NCI-H1417 (cell line): ENCODE measurements around the gene ASB13.
"Not testable (repeated sequence)": the region's sequence is repeated elsewhere in the genome, so short reads cannot be mapped to it uniquely, and the experiment has no call there.

Source experiments
- DNase-seq, 3 experiments: peaks; one replicate each; lab custom pipeline; 2025; lab: John Stamatoyannopoulos, UW

ASB13 gene

DNA sequence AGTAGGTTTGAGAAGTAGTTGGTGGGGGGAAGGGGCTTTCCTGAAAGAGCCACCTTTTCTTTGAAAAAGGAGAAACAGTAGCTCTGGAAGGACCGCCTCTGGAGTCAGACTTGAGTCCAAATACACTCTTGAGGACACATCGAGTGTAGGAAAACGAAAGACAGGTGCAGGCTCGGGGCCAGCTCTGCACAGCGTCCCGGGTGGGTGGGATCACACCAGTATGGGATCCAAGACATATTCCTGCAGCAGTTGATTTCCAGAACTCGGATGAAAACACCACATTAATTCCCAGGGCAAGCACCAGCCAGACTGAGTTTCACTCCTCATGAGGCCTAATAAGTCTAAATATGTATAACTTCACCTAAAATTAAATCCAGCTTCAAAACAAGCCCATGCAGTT, 61.4 kb downstream of the ASB13 start:
- DNase-seq: no peak

DNA sequence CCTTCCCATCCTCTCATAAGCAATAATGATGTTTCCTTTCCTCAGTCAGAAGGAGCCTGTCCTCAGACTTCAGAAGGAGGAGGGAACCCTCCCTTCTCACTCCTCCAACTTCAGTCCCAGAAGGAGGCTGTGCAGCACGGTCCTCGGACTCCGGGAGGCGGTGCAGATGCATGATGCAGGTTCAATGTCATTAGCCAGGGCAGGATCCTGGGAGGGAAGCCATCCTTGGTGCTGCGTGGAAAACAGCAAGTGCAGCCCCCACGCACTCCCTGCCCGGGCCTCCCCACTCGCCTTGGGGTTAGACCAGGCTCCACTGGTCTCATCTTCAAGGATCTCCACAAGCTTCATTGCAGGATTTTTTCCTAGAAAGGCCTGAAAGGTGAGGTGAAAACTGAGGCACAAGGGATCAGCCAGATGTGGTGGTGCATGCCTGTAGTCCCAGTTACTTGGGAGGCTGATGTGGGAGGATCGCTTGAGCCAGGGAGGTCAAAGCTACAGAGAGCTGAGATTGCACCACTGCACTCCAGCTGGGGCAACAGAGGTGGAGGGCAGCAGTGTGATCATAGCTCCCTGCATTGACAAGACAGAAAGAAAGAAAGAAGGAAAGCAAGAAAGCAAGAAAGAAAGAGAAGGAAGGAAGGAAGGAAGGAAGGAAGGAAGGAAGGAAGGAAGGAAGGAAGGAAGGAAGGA, 62.0 kb downstream of the ASB13 start:
- no peak for DNase-seq

- DNase-seq: no peak
Observed at GRCh38 chr10:5603848-5604170, 62.6 kb downstream of the ASB13 start.

GRCh38 chr10:5603091-5603847, 63.1 kb downstream of the ASB13 start:
- DNase-seq: no peak

DNA sequence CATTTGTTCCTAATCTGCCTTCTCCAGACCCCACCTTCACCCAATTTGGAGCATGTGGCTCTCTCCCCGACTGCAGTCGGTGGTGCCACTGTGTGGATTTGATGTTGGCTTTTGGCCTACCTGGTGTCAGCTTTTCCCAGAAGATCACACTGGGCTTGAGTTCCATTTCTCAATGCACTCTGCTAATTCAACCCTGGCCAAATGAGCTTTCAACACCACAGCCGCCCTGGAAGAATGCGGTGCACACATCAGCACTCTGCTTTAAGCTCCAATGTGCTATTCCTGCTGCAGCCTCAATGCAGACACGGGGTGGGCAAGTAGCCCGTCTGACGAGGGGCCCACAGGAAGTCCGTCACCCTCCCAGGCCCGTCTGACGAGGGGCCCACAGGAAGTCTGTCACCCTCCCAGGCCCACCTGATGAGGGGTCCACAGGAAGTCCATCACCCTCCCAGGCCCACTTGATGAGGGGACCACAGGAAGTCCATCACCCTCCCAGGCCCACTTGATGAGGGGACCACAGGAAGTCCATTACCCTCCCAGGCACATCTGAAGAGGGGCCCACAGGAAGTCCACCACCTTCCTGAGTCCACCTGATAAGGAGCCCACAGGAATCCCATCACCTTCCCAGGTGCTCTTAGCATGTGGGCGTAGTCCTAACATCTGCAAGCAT, 64.4 kb downstream of the ASB13 start:
- no peak for DNase-seq

DNA sequence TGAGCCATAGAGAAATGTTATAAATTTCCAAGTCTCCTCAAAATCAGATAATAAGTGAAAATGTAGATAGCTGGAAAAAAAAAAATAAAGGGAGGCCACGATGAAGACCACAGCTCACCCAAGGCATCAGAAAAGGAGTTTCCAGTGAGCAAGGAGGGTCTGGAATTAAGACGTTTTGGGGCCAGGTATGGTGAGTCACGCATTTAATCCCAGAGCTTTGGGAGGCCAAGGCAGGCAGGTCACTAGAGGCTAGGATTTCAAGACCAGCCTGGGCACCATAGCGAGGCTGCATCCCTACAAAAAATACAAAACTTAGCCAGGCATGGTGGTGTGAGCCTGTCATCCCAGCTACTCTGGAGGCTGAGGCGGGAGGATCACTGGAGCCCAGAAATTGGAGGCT, 65.5 kb downstream of the ASB13 start:
- DNase-seq: no peak

- DNase-seq: no peak
Observed at GRCh38 chr10:5599613-5600520, 66.5 kb downstream of the ASB13 start.

- DNase-seq: no peak
Observed at GRCh38 chr10:5598085-5598690, 68.2 kb downstream of the ASB13 start.

- no peak for DNase-seq
Observed at GRCh38 chr10:5596611-5597341, 69.6 kb downstream of the ASB13 start.

GRCh38 chr10:5595994-5596471, 70.4 kb downstream of the ASB13 start:
- no peak for DNase-seq

DNA sequence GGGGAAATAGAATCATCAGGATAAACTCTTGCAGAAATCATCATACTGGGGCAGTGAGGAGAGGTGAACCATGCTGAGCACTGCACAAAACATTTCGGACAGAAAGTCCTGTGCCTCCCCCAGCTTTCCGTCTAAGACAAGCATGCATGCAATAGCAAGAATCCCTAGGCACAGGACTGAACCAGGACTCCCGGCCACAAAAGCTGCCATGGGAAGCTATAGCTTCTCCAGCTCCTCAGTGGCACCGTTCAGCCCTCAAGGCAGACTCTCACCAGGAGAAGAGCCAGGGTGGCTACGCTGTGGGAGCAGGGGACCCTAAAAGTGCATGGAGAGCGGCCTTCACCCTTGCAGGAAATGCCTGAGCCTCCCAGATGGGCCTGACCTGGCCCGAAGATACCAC, 70.8 kb downstream of the ASB13 start:
- DNase-seq: no peak

GRCh38 chr10:5595095-5595494, 71.3 kb downstream of the ASB13 start:
- DNase-seq: peak in 1 of 3 experiments; percentile 36

- DNase-seq: no peak
Observed at GRCh38 chr10:5594271-5595049, 71.9 kb downstream of the ASB13 start.

DNA sequence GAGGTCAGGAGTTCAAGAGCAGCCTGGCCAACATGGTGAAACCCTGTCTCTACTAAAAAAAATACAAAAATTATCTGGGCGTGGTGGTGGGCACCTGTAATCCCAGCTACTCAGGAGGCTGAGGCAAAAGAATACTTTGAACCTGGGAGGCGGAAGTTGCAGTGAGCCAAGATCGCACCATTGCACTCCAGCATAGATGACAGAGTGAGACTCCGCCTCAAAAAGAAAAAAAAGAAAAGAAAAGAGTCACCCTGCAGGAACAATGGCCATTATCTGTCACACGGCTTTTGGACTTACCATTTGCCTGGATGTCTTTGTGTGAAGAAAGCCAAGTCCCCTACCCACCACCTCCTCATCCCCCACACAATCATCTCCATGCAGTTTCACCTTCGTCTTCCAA, 73.0 kb downstream of the ASB13 start:
- DNase-seq: not testable (repeated sequence)

DNA sequence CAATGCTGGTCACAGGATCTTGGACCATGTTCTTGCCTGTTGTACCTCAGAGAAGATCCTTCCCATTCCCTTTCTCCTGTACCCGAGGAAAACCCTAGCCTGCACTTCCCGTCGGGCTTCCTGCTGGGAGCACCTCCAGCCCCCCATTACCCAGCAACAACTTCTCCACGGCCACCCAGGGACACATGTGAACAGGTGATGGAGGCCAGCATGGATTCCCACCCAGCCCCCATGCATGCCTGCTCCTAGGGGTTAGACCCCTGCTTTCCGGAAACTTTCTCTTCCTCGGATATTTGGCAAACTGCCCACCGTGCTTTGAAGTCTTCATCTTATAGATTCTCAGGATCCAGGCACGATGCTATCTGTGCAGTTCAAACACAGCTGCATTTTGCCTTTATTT, 74.3 kb downstream of the ASB13 start:
- no peak for DNase-seq

- DNase-seq: no peak
Observed at GRCh38 chr10:5591336-5591824, 75.0 kb downstream of the ASB13 start.

GRCh38 chr10:5590816-5591215, 75.6 kb downstream of the ASB13 start:
- no peak for DNase-seq

DNA sequence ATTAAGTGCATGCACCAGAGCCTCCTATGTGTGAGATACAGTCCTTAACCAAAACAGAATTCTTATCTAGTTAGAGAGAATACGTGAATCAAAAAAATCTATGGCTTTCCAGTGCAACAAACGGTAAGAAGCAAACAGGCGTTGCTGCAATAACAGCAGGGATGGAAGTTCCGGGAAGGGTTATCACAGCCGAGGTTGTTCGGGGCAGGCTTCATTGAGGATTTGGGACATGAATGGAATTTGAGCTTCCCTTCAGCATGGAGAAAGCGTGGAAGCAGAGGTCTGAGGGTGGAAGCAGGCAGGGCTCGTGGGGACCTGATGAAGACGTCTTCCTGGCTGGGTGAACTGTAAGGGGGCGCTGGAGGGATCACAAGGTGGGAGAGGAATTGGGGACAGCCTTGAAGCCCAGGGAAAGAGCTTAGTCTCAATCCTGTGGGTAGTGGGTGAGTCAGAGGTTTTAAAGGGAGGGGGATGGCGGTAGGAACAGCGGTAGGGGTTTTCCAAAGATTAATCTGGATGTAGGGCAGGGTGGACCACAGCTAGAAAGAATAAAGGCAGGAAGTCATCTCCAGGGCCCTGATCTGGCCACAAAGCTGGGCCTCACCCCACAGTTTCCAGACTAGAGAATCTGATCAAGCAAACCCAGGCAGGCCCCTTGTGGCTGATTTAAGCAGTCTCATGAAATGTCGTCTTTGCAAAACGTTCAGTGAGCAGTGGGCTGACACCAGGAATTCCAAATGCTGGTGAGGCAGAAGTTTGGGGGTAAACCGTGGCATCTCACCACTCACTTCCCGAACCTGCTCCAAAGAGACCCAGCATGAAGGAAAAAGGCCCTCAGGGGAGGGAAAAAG, 76.5 kb downstream of the ASB13 start:
- no peak for DNase-seq
